ACC112 (cell line): ENCODE results near the gene TAS2R10.
"Not testable (repeated sequence)": the region's sequence is repeated elsewhere in the genome, so short reads cannot be mapped to it uniquely, and the experiment has no call there.

Source experiments
- H2AFZ ChIP-seq: fragments of 200-600 bp; sonication (generic); one replicate; pipeline ENCODE4 v1.6.0; 2017; ENCODE audit warnings: antibody characterized with exemption, low read length; ENCODE audit not compliant: unreplicated experiment
- H3K27ac ChIP-seq: fragments of 200-600 bp; sonication (generic); 2 replicates; pipeline ENCODE4 v1.5.1; 2014; ENCODE audit warnings: low read depth, mild to moderate bottlenecking, antibody characterized with exemption, low read length, moderate library complexity
- H3K27me3 ChIP-seq: fragments of 200-600 bp; sonication (generic); 2 replicates; pipeline ENCODE4 v1.6.1; 2014; ENCODE audit warnings: mild to moderate bottlenecking, antibody characterized with exemption, low read length, moderate library complexity, mixed read lengths; ENCODE audit not compliant: insufficient read depth
- H3K36me3 ChIP-seq: fragments of 200-600 bp; sonication (generic); 2 replicates; pipeline ENCODE4 v1.6.1; 2016; ENCODE audit warnings: mild to moderate bottlenecking, antibody characterized with exemption, low read length, moderate library complexity, mixed read lengths; ENCODE audit not compliant: insufficient read depth
- H3K4me1 ChIP-seq: fragments of 200-600 bp; sonication (generic); one replicate; pipeline ENCODE4 v1.6.1; 2016; ENCODE audit warnings: low read length, mixed read lengths; ENCODE audit not compliant: insufficient read depth, unreplicated experiment, control insufficient read depth
- H3K4me3 ChIP-seq: fragments of 200-600 bp; sonication (generic); 2 replicates; pipeline ENCODE4 v1.5.1; 2014; ENCODE audit warnings: mild to moderate bottlenecking, low read depth, low read length
- H3K79me2 ChIP-seq: fragments of 200-600 bp; sonication (generic); one replicate; pipeline ENCODE4 v1.6.0; 2016; ENCODE audit warnings: low read length; ENCODE audit not compliant: control insufficient read depth, unreplicated experiment, insufficient read depth

The TAS2R10 gene

GRCh38 chr12:10838461-10838860, 12.3 kb upstream of the TAS2R10 start:
- H3K27me3 ChIP-seq = no peaks in the 10 kb centered on the region
- no peaks in the 10 kb centered on the region for H3K4me1 ChIP-seq
- no peaks in the 10 kb centered on the region for H3K79me2 ChIP-seq
- no peak overlapping the region for H3K27ac ChIP-seq
- no peaks in the 10 kb centered on the region for H3K36me3 ChIP-seq
- H3K4me3 ChIP-seq = no peak overlapping the region
- H2AFZ ChIP-seq = no peak overlapping the region

GRCh38 chr12:10829994-10830393, 3.8 kb upstream of the TAS2R10 start:
- Histone ChIP-seq H2AFZ (no peak overlapping the region), H3K4me1 (no peaks in the 10 kb centered on the region), H3K27me3 (no peaks in the 10 kb centered on the region), H3K4me3 (no peak overlapping the region), H3K36me3 (no peaks in the 10 kb centered on the region), H3K79me2 (no peaks in the 10 kb centered on the region), H3K27ac (no peak overlapping the region)

GRCh38 chr12:10824957-10825356, 1.2 kb downstream of the TAS2R10 start:
- Histone ChIP-seq H3K4me1 (no peaks in the 10 kb centered on the region), H3K36me3 (no peaks in the 10 kb centered on the region), H3K4me3 (no peak overlapping the region), H3K79me2 (no peaks in the 10 kb centered on the region), H3K27ac (no peak overlapping the region), H2AFZ (no peak overlapping the region), H3K27me3 (no peaks in the 10 kb centered on the region)

- peaks cover 20% of the 10 kb centered on the region for H3K27me3 ChIP-seq
These were observed 14.1 kb downstream of the TAS2R10 start for GRCh38 chr12:10811883-10812536.

GRCh38 chr12:10810068-10810467, 16.1 kb downstream of the TAS2R10 start, which contains the start of gene TAS2R9:
Gene TAS2R9, minus strand, starts transcription at chr12:10810168. Its CDS starts 93 bp downstream, at chr12:10810075.
- Histone ChIP-seq H3K79me2 (no peaks in the 10 kb centered on the region), H3K4me3 (no peak within 1 kb of the TSS), H3K27me3 (peaks cover 20% of the 10 kb centered on the region), H2AFZ (no peak within 1 kb of the TSS), H3K27ac (no peak within 1 kb of the TSS), H3K36me3 (no peaks in the 10 kb centered on the region), H3K4me1 (no peaks in the 10 kb centered on the region)

More at GRCh38 chr12:10811883-10812536, 14.1 kb downstream of the TAS2R10 start:
- Histone ChIP-seq H2AFZ (no peak overlapping the region), H3K4me1 (no peaks in the 10 kb centered on the region), H3K27ac (no peak overlapping the region), H3K36me3 (no peaks in the 10 kb centered on the region), H3K79me2 (no peaks in the 10 kb centered on the region), H3K4me3 (no peak overlapping the region)

- H3K27ac ChIP-seq = no peak within 1 kb of the TSS
- no peaks in the 10 kb centered on the region for H3K36me3 ChIP-seq
- no peak within 1 kb of the TSS for H3K4me3 ChIP-seq
These were observed 19.0 kb downstream of the TAS2R10 start, which contains the start of gene TAS2R8 for GRCh38 chr12:10807186-10807585. Gene TAS2R8, minus strand, starts transcription at chr12:10807286. Its CDS starts 306 bp downstream, at chr12:10806980.

GRCh38 chr12:10802587-10802986, 23.6 kb downstream of the TAS2R10 start, which contains the start of gene TAS2R7:
Gene TAS2R7, minus strand, starts transcription at chr12:10802627. Its CDS starts 57 bp downstream, at chr12:10802570.
- Histone ChIP-seq H3K4me3 (no peak within 1 kb of the TSS), H3K79me2 (no peaks in the 10 kb centered on the region), H3K27ac (no peak within 1 kb of the TSS), H3K4me1 (no peaks in the 10 kb centered on the region), H3K27me3 (peaks cover 61% of the 10 kb centered on the region), H2AFZ (no peak within 1 kb of the TSS), H3K36me3 (no peaks in the 10 kb centered on the region)

More at GRCh38 chr12:10807186-10807585, 19.0 kb downstream of the TAS2R10 start, which contains the start of gene TAS2R8:
- Histone ChIP-seq H3K4me1 (no peaks in the 10 kb centered on the region), H3K79me2 (no peaks in the 10 kb centered on the region), H3K27me3 (peaks cover 41% of the 10 kb centered on the region), H2AFZ (no peak within 1 kb of the TSS)

- H3K27me3 ChIP-seq = peaks cover 64% of the 10 kb centered on the region
- H3K79me2 ChIP-seq = no peaks in the 10 kb centered on the region
- no peak overlapping the region for H3K4me3 ChIP-seq
- no peak overlapping the region for H2AFZ ChIP-seq
- H3K27ac ChIP-seq = no peak overlapping the region
- H3K4me1 ChIP-seq = no peaks in the 10 kb centered on the region
- H3K36me3 ChIP-seq = no peaks in the 10 kb centered on the region
These were observed 24.4 kb downstream of the TAS2R10 start for GRCh38 chr12:10801741-10802140.

GRCh38 chr12:10794222-10794621, 31.9 kb downstream of the TAS2R10 start:
- H3K79me2 ChIP-seq = no peaks in the 10 kb centered on the region
- no peaks in the 10 kb centered on the region for H3K36me3 ChIP-seq
- no peak overlapping the region for H2AFZ ChIP-seq
- H3K27me3 ChIP-seq = peaks cover 34% of the 10 kb centered on the region
- no peak overlapping the region for H3K4me3 ChIP-seq
- no peak overlapping the region for H3K27ac ChIP-seq
- H3K4me1 ChIP-seq = no peaks in the 10 kb centered on the region

GRCh38 chr12:10791769-10792168, 34.4 kb downstream of the TAS2R10 start:
- peaks cover 18% of the 10 kb centered on the region; the same call in 1 of the 2 replicates for H3K27me3 ChIP-seq
- H3K79me2 ChIP-seq, H2AFZ ChIP-seq, H3K4me3 ChIP-seq, H3K27ac ChIP-seq, H3K36me3 ChIP-seq, H3K4me1 ChIP-seq: not testable (repeated sequence)

GRCh38 chr12:10783252-10783651, 42.9 kb downstream of the TAS2R10 start:
- H2AFZ ChIP-seq = no peak overlapping the region
- H3K4me3 ChIP-seq = no peak overlapping the region
- no peak overlapping the region for H3K27ac ChIP-seq
- no peaks in the 10 kb centered on the region for H3K79me2 ChIP-seq
- H3K4me1 ChIP-seq = no peaks in the 10 kb centered on the region
- H3K36me3 ChIP-seq = no peaks in the 10 kb centered on the region
- H3K27me3 ChIP-seq = no peaks in the 10 kb centered on the region
